HepG2 (cell line): ENCODE measurements around the gene PRRT2. TPM values are rescaled to one million over a fixed set of nuclear protein-coding genes. Genes with fewer than 3 reads are reported as not detected.

Experiments used
- FOSL2 ChIP-seq: sonication (generic); formaldehyde crosslinking; IDR thresholded peaks from 2 replicates; pipeline ENCODE4 v1.4.0; 2020; ENCODE audit warnings: missing genetic modification reagents
- MAF1 ChIP-seq: sonication (generic); formaldehyde crosslinking; IDR thresholded peaks from 2 replicates; pipeline ENCODE4 v1.5.0; 2020; ENCODE audit warnings: missing genetic modification reagents, borderline replicate concordance
- PHF20 ChIP-seq: sonication (generic); formaldehyde crosslinking; IDR thresholded peaks from 2 replicates; pipeline ENCODE4 v1.5.0; 2020; ENCODE audit warnings: mild to moderate bottlenecking, missing genetic modification reagents
- SIX4 ChIP-seq: sonication (generic); formaldehyde crosslinking; IDR thresholded peaks from 2 replicates; pipeline ENCODE4 v1.4.0; 2020; ENCODE audit warnings: missing genetic modification reagents
- TP53 ChIP-seq: sonication (generic); formaldehyde crosslinking; conservative IDR thresholded peaks from 2 replicates; pipeline ENCODE4 v1.4.0; 2020; ENCODE audit warnings: missing genetic modification reagents
- ZFYVE20 ChIP-seq: sonication (generic); formaldehyde crosslinking; IDR thresholded peaks from 2 replicates; pipeline ENCODE4 v1.8.0; 2023; ENCODE audit warnings: low read depth, mild to moderate bottlenecking, moderate library complexity, missing genetic modification reagents, borderline replicate concordance
- ZKSCAN8 ChIP-seq: IDR thresholded peaks from 2 replicates; pipeline ENCODE4 v1.6.1; 2016; ENCODE audit warnings: borderline replicate concordance, missing genetic modification reagents, missing compliant biosample characterization
- ZNF12 ChIP-seq: sonication (generic); formaldehyde crosslinking; IDR thresholded peaks from 2 replicates; pipeline ENCODE4 v1.5.0; 2020; ENCODE audit warnings: missing genetic modification reagents
- ZNF160 ChIP-seq: sonication (generic); formaldehyde crosslinking; IDR thresholded peaks from 2 replicates; pipeline ENCODE4 v1.8.0; 2022; ENCODE audit warnings: mild to moderate bottlenecking, inconsistent platforms, missing genetic modification reagents
- ZNF3 ChIP-seq: IDR thresholded peaks from 2 replicates; pipeline ENCODE4 v1.7.0; 2017; ENCODE audit warnings: inconsistent platforms
- ZNF780A ChIP-seq: sonication (generic); formaldehyde crosslinking; IDR thresholded peaks from 2 replicates; pipeline ENCODE4 v1.8.0; 2022; ENCODE audit warnings: mild to moderate bottlenecking, missing genetic modification reagents, moderate library complexity
- polyA plus RNA-seq, 8 experiments: library from polyadenylated mRNA; depleted of rRNA in 3 of 8; stranded (reverse) in 7 of 8; unstranded in 1 of 8; fragments of >200 nt; fragmentation: Illumina TruSeq in 4 of 8; extraction: Trizol in 4 of 8; gene quantifications; 2 replicates each; pipeline versions ENCODE4 v1.2.1 to v1.2.3, GENCODE V29; 2011 to 2016; ENCODE audit warnings: low read depth in 4 of 8, missing spikeins in 1 of 8, mixed read lengths in 1 of 8; ENCODE audit not compliant: insufficient read depth in 1 of 8
- total RNA-seq, 5 experiments: library from RNA; depleted of rRNA; stranded (reverse); fragments of >200 nt; fragmentation: Illumina TruSeq; extraction: Trizol; gene quantifications; 2 replicates each; pipeline ENCODE4 v1.2.3, GENCODE V29; 2016; ENCODE audit warnings: low read depth in 1 of 5
- TF ChIP-seq, protein P1 (sequence below): sonication (generic); formaldehyde crosslinking; IDR thresholded peaks from 2 replicates; pipeline ENCODE4 v1.8.0; 2022; ENCODE audit warnings: missing genetic modification reagents, mild to moderate bottlenecking, moderate library complexity, borderline replicate concordance
- TF ChIP-seq, protein P2 (sequence below): sonication (generic); formaldehyde crosslinking; conservative IDR thresholded peaks from 2 replicates; pipeline ENCODE4 v1.4.0; 2020; ENCODE audit warnings: missing genetic modification reagents
- TF ChIP-seq, protein P3 (sequence below): sonication (generic); formaldehyde crosslinking; IDR thresholded peaks from 2 replicates; pipeline ENCODE4 v1.8.0; 2022; ENCODE audit warnings: missing genetic modification reagents, low read depth, mild to moderate bottlenecking, borderline replicate concordance
- TF ChIP-seq, protein P4 (sequence below), 2 experiments: sonication (generic) in 1 of 2; formaldehyde crosslinking in 1 of 2; IDR thresholded peaks; 2 replicates each; pipeline versions ENCODE4 v1.6.1 to v1.9.0; 2014 to 2022; ENCODE audit warnings: antibody characterized with exemption in 1 of 2, borderline replicate concordance in 1 of 2, inconsistent platforms in 1 of 2, low read depth in 1 of 2, missing genetic modification reagents in 1 of 2
- TF ChIP-seq, protein P5 (sequence below): sonication (generic); formaldehyde crosslinking; IDR thresholded peaks from 2 replicates; pipeline ENCODE4 v1.5.1; 2020; ENCODE audit warnings: mild to moderate bottlenecking, missing genetic modification reagents, borderline replicate concordance

PRRT2 gene
- total and polyA plus RNA-seq, 2 of the 13 experiments (the other 11 are each of a cell fraction or from before 2014, with no cell fraction given) = 0.51 to 1.1 TPM

DNA sequence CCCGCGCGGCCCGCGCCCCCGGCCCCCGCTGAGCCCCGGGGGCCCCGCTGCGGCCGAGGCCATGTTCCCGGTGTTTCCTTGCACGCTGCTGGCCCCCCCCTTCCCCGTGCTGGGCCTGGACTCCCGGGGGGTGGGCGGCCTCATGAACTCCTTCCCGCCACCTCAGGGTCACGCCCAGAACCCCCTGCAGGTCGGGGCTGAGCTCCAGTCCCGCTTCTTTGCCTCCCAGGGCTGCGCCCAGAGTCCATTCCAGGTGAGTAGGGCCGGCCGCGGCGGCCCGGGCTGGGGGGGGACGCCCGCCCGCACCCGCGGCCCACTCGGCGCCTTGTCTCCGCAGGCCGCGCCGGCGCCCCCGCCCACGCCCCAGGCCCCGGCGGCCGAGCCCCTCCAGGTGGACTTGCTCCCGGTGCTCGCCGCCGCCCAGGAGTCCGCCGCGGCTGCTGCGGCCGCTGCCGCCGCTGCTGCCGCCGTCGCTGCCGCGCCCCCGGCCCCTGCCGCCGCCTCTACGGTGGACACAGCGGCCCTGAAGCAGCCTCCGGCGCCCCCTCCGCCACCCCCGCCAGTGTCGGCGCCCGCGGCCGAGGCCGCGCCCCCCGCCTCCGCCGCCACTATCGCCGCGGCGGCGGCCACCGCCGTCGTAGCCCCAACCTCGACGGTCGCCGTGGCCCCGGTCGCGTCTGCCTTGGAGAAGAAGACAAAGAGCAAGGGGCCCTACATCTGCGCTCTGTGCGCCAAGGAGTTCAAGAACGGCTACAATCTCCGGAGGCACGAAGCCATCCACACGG is 5.2 kb upstream of the PRRT2 start (continued):
- TF ChIP-seq, protein P1, sequence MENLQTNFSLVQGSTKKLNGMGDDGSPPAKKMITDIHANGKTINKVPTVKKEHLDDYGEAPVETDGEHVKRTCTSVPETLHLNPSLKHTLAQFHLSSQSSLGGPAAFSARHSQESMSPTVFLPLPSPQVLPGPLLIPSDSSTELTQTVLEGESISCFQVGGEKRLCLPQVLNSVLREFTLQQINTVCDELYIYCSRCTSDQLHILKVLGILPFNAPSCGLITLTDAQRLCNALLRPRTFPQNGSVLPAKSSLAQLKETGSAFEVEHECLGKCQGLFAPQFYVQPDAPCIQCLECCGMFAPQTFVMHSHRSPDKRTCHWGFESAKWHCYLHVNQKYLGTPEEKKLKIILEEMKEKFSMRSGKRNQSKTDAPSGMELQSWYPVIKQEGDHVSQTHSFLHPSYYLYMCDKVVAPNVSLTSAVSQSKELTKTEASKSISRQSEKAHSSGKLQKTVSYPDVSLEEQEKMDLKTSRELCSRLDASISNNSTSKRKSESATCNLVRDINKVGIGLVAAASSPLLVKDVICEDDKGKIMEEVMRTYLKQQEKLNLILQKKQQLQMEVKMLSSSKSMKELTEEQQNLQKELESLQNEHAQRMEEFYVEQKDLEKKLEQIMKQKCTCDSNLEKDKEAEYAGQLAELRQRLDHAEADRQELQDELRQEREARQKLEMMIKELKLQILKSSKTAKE (CRISPR knock-in tag) = no peak
- TF ChIP-seq, protein P2, sequence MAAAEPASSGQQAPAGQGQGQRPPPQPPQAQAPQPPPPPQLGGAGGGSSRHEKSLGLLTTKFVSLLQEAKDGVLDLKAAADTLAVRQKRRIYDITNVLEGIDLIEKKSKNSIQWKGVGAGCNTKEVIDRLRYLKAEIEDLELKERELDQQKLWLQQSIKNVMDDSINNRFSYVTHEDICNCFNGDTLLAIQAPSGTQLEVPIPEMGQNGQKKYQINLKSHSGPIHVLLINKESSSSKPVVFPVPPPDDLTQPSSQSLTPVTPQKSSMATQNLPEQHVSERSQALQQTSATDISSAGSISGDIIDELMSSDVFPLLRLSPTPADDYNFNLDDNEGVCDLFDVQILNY (CRISPR knock-in tag) = peak; percentile 77
- no peak for TF ChIP-seq TP53
- TF ChIP-seq ZNF160 (CRISPR knock-in tag) = 0 out of 2 replicates have a peak, but pooled peaks have one; percentile 22
- no peak for TF ChIP-seq MAF1 (CRISPR knock-in tag)
- no peak for TF ChIP-seq ZNF780A
- TF ChIP-seq PHF20 (CRISPR knock-in tag) = no peak
- TF ChIP-seq ZFYVE20 = no peak
- no peak for TF ChIP-seq FOSL2 (CRISPR knock-in tag)
- no peak for TF ChIP-seq ZNF3
- no peak for TF ChIP-seq ZKSCAN8 (CRISPR knock-in tag)
- no peak for TF ChIP-seq ZNF12 (CRISPR knock-in tag)
- TF ChIP-seq, protein P3, sequence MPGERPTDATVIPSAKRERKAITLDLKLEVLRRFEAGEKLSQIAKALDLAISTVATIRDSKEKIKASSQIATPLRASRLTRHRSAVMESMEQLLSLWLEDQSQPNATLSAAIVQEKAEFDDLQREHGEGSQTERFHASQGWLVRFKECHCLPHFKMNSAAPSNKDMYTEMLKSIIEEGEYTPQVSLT = no peak
- TF ChIP-seq, protein P4, sequence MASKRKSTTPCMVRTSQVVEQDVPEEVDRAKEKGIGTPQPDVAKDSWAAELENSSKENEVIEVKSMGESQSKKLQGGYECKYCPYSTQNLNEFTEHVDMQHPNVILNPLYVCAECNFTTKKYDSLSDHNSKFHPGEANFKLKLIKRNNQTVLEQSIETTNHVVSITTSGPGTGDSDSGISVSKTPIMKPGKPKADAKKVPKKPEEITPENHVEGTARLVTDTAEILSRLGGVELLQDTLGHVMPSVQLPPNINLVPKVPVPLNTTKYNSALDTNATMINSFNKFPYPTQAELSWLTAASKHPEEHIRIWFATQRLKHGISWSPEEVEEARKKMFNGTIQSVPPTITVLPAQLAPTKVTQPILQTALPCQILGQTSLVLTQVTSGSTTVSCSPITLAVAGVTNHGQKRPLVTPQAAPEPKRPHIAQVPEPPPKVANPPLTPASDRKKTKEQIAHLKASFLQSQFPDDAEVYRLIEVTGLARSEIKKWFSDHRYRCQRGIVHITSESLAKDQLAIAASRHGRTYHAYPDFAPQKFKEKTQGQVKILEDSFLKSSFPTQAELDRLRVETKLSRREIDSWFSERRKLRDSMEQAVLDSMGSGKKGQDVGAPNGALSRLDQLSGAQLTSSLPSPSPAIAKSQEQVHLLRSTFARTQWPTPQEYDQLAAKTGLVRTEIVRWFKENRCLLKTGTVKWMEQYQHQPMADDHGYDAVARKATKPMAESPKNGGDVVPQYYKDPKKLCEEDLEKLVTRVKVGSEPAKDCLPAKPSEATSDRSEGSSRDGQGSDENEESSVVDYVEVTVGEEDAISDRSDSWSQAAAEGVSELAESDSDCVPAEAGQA (IDR thresholded peaks at IDR 0.05; ENCODE audit: low read depth) = no peak
- TF ChIP-seq, protein P4 (CRISPR knock-in tag; IDR thresholded peaks at IDR 0.05; ENCODE audit: borderline replicate concordance) = no peak
- no peak for TF ChIP-seq SIX4 (CRISPR knock-in tag)
- TF ChIP-seq, protein P5, sequence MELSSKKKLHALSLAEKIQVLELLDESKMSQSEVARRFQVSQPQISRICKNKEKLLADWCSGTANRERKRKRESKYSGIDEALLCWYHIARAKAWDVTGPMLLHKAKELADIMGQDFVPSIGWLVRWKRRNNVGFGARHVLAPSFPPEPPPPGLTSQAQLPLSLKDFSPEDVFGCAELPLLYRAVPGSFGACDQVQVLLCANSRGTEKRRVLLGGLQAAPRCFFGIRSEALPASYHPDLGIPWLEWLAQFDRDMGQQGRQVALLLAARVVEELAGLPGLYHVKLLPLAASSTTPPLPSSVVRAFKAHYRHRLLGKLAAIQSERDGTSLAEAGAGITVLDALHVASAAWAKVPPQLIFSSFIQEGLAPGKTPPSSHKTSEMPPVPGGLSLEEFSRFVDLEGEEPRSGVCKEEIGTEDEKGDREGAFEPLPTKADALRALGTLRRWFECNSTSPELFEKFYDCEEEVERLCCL (CRISPR knock-in tag) = no peak
